ENCODE measurements around the gene ARHGAP8.
"Not testable (repeated sequence)": the region's sequence is repeated elsewhere in the genome, so short reads cannot be mapped to it uniquely, and the experiment has no call there.

ARHGAP8 gene

GRCh38 chr22:44846726-44847275, 94.4 kb downstream of the ARHGAP8 start:
- H3K36me3 ChIP-seq (ENCODE audit: control insufficient read depth in 5 of 5, insufficient read depth in 5 of 5, low read length in 5 of 5): peaks cover 0 to 14% (median 0%) of the 10 kb centered on the region in 5 donors
- H3K27ac ChIP-seq (ENCODE audit: low read depth, low read length): no peak overlapping the region
- peaks cover 0 to 2% (median 0%) of the 10 kb centered on the region in 5 donors for H3K4me1 ChIP-seq (ENCODE audit: control insufficient read depth in 5 of 5, insufficient read depth in 5 of 5, low read length in 5 of 5)
- H3K9ac ChIP-seq (ENCODE audit: low read length in 5 of 5): no peak overlapping the region
- H3K9me3 ChIP-seq (ENCODE audit: control insufficient read depth in 5 of 5, low read length in 5 of 5): peaks cover 0 to 17% (median 15%) of the 10 kb centered on the region in 5 donors
- no peak overlapping the region for H3K4me3 ChIP-seq (ENCODE audit: low read depth in 1 of 5, low read length in 5 of 5)
- peaks cover 0 to 4% (median 4%) of the 10 kb centered on the region in 5 donors for H3K27me3 ChIP-seq (ENCODE audit: control insufficient read depth in 5 of 5, insufficient read depth in 4 of 5, low read length in 5 of 5)

GRCh38 chr22:44847380-44847779, 95.0 kb downstream of the ARHGAP8 start:
- Histone ChIP-seq H3K4me3 (ENCODE audit: low read depth in 1 of 5, low read length in 5 of 5) (no peak overlapping the region), H3K27me3 (ENCODE audit: control insufficient read depth in 5 of 5, insufficient read depth in 4 of 5, low read length in 5 of 5) (peaks cover 0 to 4% (median 4%) of the 10 kb centered on the region in 5 donors), H3K4me1 (ENCODE audit: control insufficient read depth in 5 of 5, insufficient read depth in 5 of 5, low read length in 5 of 5) (peaks cover 0 to 2% (median 0%) of the 10 kb centered on the region in 5 donors), H3K9ac (ENCODE audit: low read length in 5 of 5) (no peak overlapping the region), H3K9me3 (ENCODE audit: control insufficient read depth in 5 of 5, low read length in 5 of 5) (peaks cover 0 to 17% (median 15%) of the 10 kb centered on the region in 5 donors), H3K36me3 (ENCODE audit: control insufficient read depth in 5 of 5, insufficient read depth in 5 of 5, low read length in 5 of 5) (peaks cover 0 to 14% (median 0%) of the 10 kb centered on the region in 5 donors), H3K27ac (ENCODE audit: low read depth, low read length) (no peak overlapping the region)

GRCh38 chr22:44847892-44848291, 95.5 kb downstream of the ARHGAP8 start:
- peaks cover 0 to 4% (median 4%) of the 10 kb centered on the region in 5 donors for H3K27me3 ChIP-seq (ENCODE audit: control insufficient read depth in 5 of 5, insufficient read depth in 4 of 5, low read length in 5 of 5)
- no peak overlapping the region for H3K27ac ChIP-seq (ENCODE audit: low read depth, low read length)
- peaks cover 0 to 17% (median 15%) of the 10 kb centered on the region in 5 donors for H3K9me3 ChIP-seq (ENCODE audit: control insufficient read depth in 5 of 5, low read length in 5 of 5)
- peaks cover 0 to 2% (median 0%) of the 10 kb centered on the region in 5 donors for H3K4me1 ChIP-seq (ENCODE audit: control insufficient read depth in 5 of 5, insufficient read depth in 5 of 5, low read length in 5 of 5)
- peaks cover 0 to 14% (median 0%) of the 10 kb centered on the region in 5 donors for H3K36me3 ChIP-seq (ENCODE audit: control insufficient read depth in 5 of 5, insufficient read depth in 5 of 5, low read length in 5 of 5)
- H3K4me3 ChIP-seq (ENCODE audit: low read depth in 1 of 5, low read length in 5 of 5): no peak overlapping the region
- H3K9ac ChIP-seq (ENCODE audit: low read length in 5 of 5): no peak overlapping the region

GRCh38 chr22:44848296-44848741, 95.9 kb downstream of the ARHGAP8 start:
- H3K4me3 ChIP-seq (ENCODE audit: low read depth in 1 of 5, low read length in 5 of 5): no peak overlapping the region

GRCh38 chr22:44848791-44849420, 96.5 kb downstream of the ARHGAP8 start:
- Histone ChIP-seq H3K9me3 (ENCODE audit: control insufficient read depth in 5 of 5, low read length in 5 of 5) (peaks cover 0 to 15% (median 11%) of the 10 kb centered on the region in 5 donors), H3K4me3 (ENCODE audit: low read depth in 1 of 5, low read length in 5 of 5) (no peak overlapping the region), H3K4me1 (ENCODE audit: control insufficient read depth in 5 of 5, insufficient read depth in 5 of 5, low read length in 5 of 5) (peaks cover 0 to 2% (median 0%) of the 10 kb centered on the region in 5 donors), H3K27me3 (ENCODE audit: control insufficient read depth in 5 of 5, insufficient read depth in 4 of 5, low read length in 5 of 5) (peaks cover 0 to 4% (median 4%) of the 10 kb centered on the region in 5 donors), H3K9ac (ENCODE audit: low read length in 5 of 5) (no peak overlapping the region), H3K36me3 (ENCODE audit: control insufficient read depth in 5 of 5, insufficient read depth in 5 of 5, low read length in 5 of 5) (peaks cover 0 to 14% (median 0%) of the 10 kb centered on the region in 5 donors), H3K27ac (ENCODE audit: low read depth, low read length) (no peak overlapping the region)

More at GRCh38 chr22:44848296-44848741, 95.9 kb downstream of the ARHGAP8 start:
- Histone ChIP-seq H3K27me3 (ENCODE audit: control insufficient read depth in 5 of 5, insufficient read depth in 4 of 5, low read length in 5 of 5) (peaks cover 0 to 4% (median 4%) of the 10 kb centered on the region in 5 donors), H3K9ac (ENCODE audit: low read length in 5 of 5) (no peak overlapping the region), H3K9me3 (ENCODE audit: control insufficient read depth in 5 of 5, low read length in 5 of 5) (peaks cover 0 to 17% (median 15%) of the 10 kb centered on the region in 5 donors), H3K4me1 (ENCODE audit: control insufficient read depth in 5 of 5, insufficient read depth in 5 of 5, low read length in 5 of 5) (peaks cover 0 to 2% (median 0%) of the 10 kb centered on the region in 5 donors), H3K36me3 (ENCODE audit: control insufficient read depth in 5 of 5, insufficient read depth in 5 of 5, low read length in 5 of 5) (peaks cover 0 to 14% (median 0%) of the 10 kb centered on the region in 5 donors), H3K27ac (ENCODE audit: low read depth, low read length) (no peak overlapping the region)

- peaks cover 0 to 6% (median 0%) of the 10 kb centered on the region in 5 donors for H3K36me3 ChIP-seq (ENCODE audit: control insufficient read depth in 5 of 5, insufficient read depth in 5 of 5, low read length in 5 of 5)
- H3K9ac ChIP-seq (ENCODE audit: low read length in 5 of 5): no peak overlapping the region
- H3K27ac ChIP-seq (ENCODE audit: low read depth, low read length): no peak overlapping the region
- peaks cover 0 to 2% (median 0%) of the 10 kb centered on the region in 5 donors for H3K4me1 ChIP-seq (ENCODE audit: control insufficient read depth in 5 of 5, insufficient read depth in 5 of 5, low read length in 5 of 5)
- H3K27me3 ChIP-seq (ENCODE audit: control insufficient read depth in 5 of 5, insufficient read depth in 4 of 5, low read length in 5 of 5): peaks cover 0 to 4% (median 2%) of the 10 kb centered on the region in 5 donors
- no peak overlapping the region for H3K4me3 ChIP-seq (ENCODE audit: low read depth in 1 of 5, low read length in 5 of 5)
- no peaks in the 10 kb centered on the region for H3K9me3 ChIP-seq (ENCODE audit: control insufficient read depth in 5 of 5, low read length in 5 of 5)
Observed at GRCh38 chr22:44850946-44851345, 98.6 kb downstream of the ARHGAP8 start.

- H3K9me3 ChIP-seq (ENCODE audit: control insufficient read depth in 5 of 5, low read length in 5 of 5); H3K36me3 ChIP-seq (ENCODE audit: control insufficient read depth in 5 of 5, insufficient read depth in 5 of 5, low read length in 5 of 5); H3K27me3 ChIP-seq (ENCODE audit: control insufficient read depth in 5 of 5, insufficient read depth in 4 of 5, low read length in 5 of 5); H3K9ac ChIP-seq (ENCODE audit: low read length in 5 of 5); H3K27ac ChIP-seq (ENCODE audit: low read depth, low read length); H3K4me1 ChIP-seq (ENCODE audit: control insufficient read depth in 5 of 5, insufficient read depth in 5 of 5, low read length in 5 of 5); H3K4me3 ChIP-seq (ENCODE audit: low read depth in 1 of 5, low read length in 5 of 5): not testable (repeated sequence)
Observed at GRCh38 chr22:44854641-44855040, 102.3 kb downstream of the ARHGAP8 start.

- Histone ChIP-seq H3K9me3 (ENCODE audit: control insufficient read depth in 5 of 5, low read length in 5 of 5) (no peaks in the 10 kb centered on the region), H3K9ac (ENCODE audit: low read length in 5 of 5) (no peak overlapping the region), H3K4me3 (ENCODE audit: low read depth in 1 of 5, low read length in 5 of 5) (no peak overlapping the region), H3K27ac (ENCODE audit: low read depth, low read length) (no peak overlapping the region), H3K4me1 (ENCODE audit: control insufficient read depth in 5 of 5, insufficient read depth in 5 of 5, low read length in 5 of 5) (peaks cover 0 to 3% (median 0%) of the 10 kb centered on the region in 5 donors), H3K27me3 (ENCODE audit: control insufficient read depth in 5 of 5, insufficient read depth in 4 of 5, low read length in 5 of 5) (no peaks in the 10 kb centered on the region), H3K36me3 (ENCODE audit: control insufficient read depth in 5 of 5, insufficient read depth in 5 of 5, low read length in 5 of 5) (no peaks in the 10 kb centered on the region)
Observed at GRCh38 chr22:44855855-44856254, 103.5 kb downstream of the ARHGAP8 start.

GRCh38 chr22:44858819-44859218, 106.4 kb downstream of the ARHGAP8 start:
- H3K4me3 ChIP-seq (ENCODE audit: low read depth in 1 of 5, low read length in 5 of 5); H3K4me1 ChIP-seq (ENCODE audit: control insufficient read depth in 5 of 5, insufficient read depth in 5 of 5, low read length in 5 of 5); H3K36me3 ChIP-seq (ENCODE audit: control insufficient read depth in 5 of 5, insufficient read depth in 5 of 5, low read length in 5 of 5); H3K9me3 ChIP-seq (ENCODE audit: control insufficient read depth in 5 of 5, low read length in 5 of 5); H3K27me3 ChIP-seq (ENCODE audit: control insufficient read depth in 5 of 5, insufficient read depth in 4 of 5, low read length in 5 of 5); H3K9ac ChIP-seq (ENCODE audit: low read length in 5 of 5); H3K27ac ChIP-seq (ENCODE audit: low read depth, low read length): not testable (repeated sequence)

- H3K9me3 ChIP-seq (ENCODE audit: control insufficient read depth in 5 of 5, low read length in 5 of 5): no peaks in the 10 kb centered on the region
- H3K4me1 ChIP-seq (ENCODE audit: control insufficient read depth in 5 of 5, insufficient read depth in 5 of 5, low read length in 5 of 5): peaks cover 0 to 3% (median 0%) of the 10 kb centered on the region in 5 donors
- no peak overlapping the region for H3K27ac ChIP-seq (ENCODE audit: low read depth, low read length)
- peaks cover 0 to 6% (median 0%) of the 10 kb centered on the region in 5 donors for H3K36me3 ChIP-seq (ENCODE audit: control insufficient read depth in 5 of 5, insufficient read depth in 5 of 5, low read length in 5 of 5)
- H3K27me3 ChIP-seq (ENCODE audit: control insufficient read depth in 5 of 5, insufficient read depth in 4 of 5, low read length in 5 of 5): peaks cover 0 to 9% (median 0%) of the 10 kb centered on the region in 5 donors
- H3K4me3 ChIP-seq (ENCODE audit: low read depth in 1 of 5, low read length in 5 of 5): no peak overlapping the region
- H3K9ac ChIP-seq (ENCODE audit: low read length in 5 of 5): no peak overlapping the region
Observed at GRCh38 chr22:44859641-44860040, 107.3 kb downstream of the ARHGAP8 start.

Measured in subcutaneous abdominal adipose tissue (tissue), 5 donors.